Erythroblast (primary cell): ENCODE results near the gene C1orf94.
"Not testable (repeated sequence)": the region's sequence is repeated elsewhere in the genome, so short reads cannot be mapped to it uniquely, and the experiment has no call there.

Experiments
- DNase-seq, 2 experiments: peaks; one replicate each; lab custom pipeline; 2025; lab: John Stamatoyannopoulos, UW
- GATA1 ChIP-seq: IDR thresholded peaks from 2 replicates; pipeline ENCODE4 v1.6.1; 2011; ENCODE audit warnings: low read depth, mild to moderate bottlenecking, control low read depth, low read length, moderate library complexity
- POLR2A ChIP-seq: IDR thresholded peaks from 2 replicates; pipeline ENCODE4 v1.6.1; 2011; ENCODE audit warnings: mild to moderate bottlenecking, low read length

The C1orf94 gene

GRCh38 chr1:34178072-34178471, 1.4 kb downstream of the C1orf94 start:
- no peak for DNase-seq
- TF ChIP-seq GATA1 (no peak), POLR2A (no peak)

GRCh38 chr1:34183381-34183780, 6.7 kb downstream of the C1orf94 start:
- not testable (repeated sequence) for DNase-seq

- DNase-seq = no peak
- TF ChIP-seq GATA1 (no peak), POLR2A (no peak)
Measured at GRCh38 chr1:34186741-34187494, 10.2 kb downstream of the C1orf94 start.

GRCh38 chr1:34188418-34188817, 11.7 kb downstream of the C1orf94 start:
- TF ChIP-seq GATA1 (no peak), POLR2A (no peak)
- DNase-seq = no peak

GRCh38 chr1:34188985-34189384, 12.3 kb downstream of the C1orf94 start:
- no peak for DNase-seq
- TF ChIP-seq GATA1 (no peak), POLR2A (no peak)

GRCh38 chr1:34190692-34191091, 14.0 kb downstream of the C1orf94 start:
- no peak for TF ChIP-seq GATA1
- DNase-seq = no peak

GRCh38 chr1:34192621-34193020, 15.9 kb downstream of the C1orf94 start:
- DNase-seq = no peak
- TF ChIP-seq GATA1 (no peak), POLR2A (no peak)

GRCh38 chr1:34199927-34200326, 23.2 kb downstream of the C1orf94 start:
- DNase-seq = no peak
- TF ChIP-seq GATA1 (no peak), POLR2A (no peak)

- TF ChIP-seq GATA1 (no peak), POLR2A (no peak)
- DNase-seq = no peak
Measured at GRCh38 chr1:34212673-34213072, 36.0 kb downstream of the C1orf94 start.

GRCh38 chr1:34213956-34214355, 37.2 kb downstream of the C1orf94 start:
- TF ChIP-seq POLR2A (no peak), GATA1 (no peak)
- no peak for DNase-seq

GRCh38 chr1:34231441-34231840, 54.7 kb downstream of the C1orf94 start:
- DNase-seq = no peak
- TF ChIP-seq GATA1 (no peak), POLR2A (no peak)

GRCh38 chr1:34235594-34235993, 58.9 kb downstream of the C1orf94 start:
- DNase-seq = no peak
- no peak for TF ChIP-seq GATA1
- TF ChIP-seq POLR2A = no peak

- TF ChIP-seq GATA1 (no peak), POLR2A (no peak)
Measured at GRCh38 chr1:34236089-34236488, 59.4 kb downstream of the C1orf94 start.

GRCh38 chr1:34237151-34237815, 60.6 kb downstream of the C1orf94 start:
- DNase-seq = no peak

More at GRCh38 chr1:34236089-34236488, 59.4 kb downstream of the C1orf94 start:
- DNase-seq = no peak

GRCh38 chr1:34245967-34246366, 69.3 kb downstream of the C1orf94 start:
- DNase-seq = no peak

More at GRCh38 chr1:34237151-34237815, 60.6 kb downstream of the C1orf94 start:
- TF ChIP-seq GATA1 = no peak
- TF ChIP-seq POLR2A = no peak

More at GRCh38 chr1:34245967-34246366, 69.3 kb downstream of the C1orf94 start:
- TF ChIP-seq GATA1 (no peak), POLR2A (no peak)
